ENCODE measurements around the gene CEACAM5.

GRCh38 chr19:41687419-41687818, 21.0 kb upstream of the CEACAM5 start:
- no peak for TF ChIP-seq POLR2A (IDR thresholded peaks at IDR 0.05; ENCODE audit: low read depth, low read length)
- TF ChIP-seq, protein P1, sequence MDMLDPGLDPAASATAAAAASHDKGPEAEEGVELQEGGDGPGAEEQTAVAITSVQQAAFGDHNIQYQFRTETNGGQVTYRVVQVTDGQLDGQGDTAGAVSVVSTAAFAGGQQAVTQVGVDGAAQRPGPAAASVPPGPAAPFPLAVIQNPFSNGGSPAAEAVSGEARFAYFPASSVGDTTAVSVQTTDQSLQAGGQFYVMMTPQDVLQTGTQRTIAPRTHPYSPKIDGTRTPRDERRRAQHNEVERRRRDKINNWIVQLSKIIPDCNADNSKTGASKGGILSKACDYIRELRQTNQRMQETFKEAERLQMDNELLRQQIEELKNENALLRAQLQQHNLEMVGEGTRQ (IDR thresholded peaks at IDR 0.05; ENCODE audit: low read depth, low read length) = no peak
- no peak for TF ChIP-seq CEBPB (IDR thresholded peaks at IDR 0.05; ENCODE audit: low read depth, low read length)
- no peak for TF ChIP-seq CTCF (conservative IDR thresholded peaks at IDR 0.05; ENCODE audit: low read depth, low read length)
- no peak for TF ChIP-seq BHLHE40 (IDR thresholded peaks at IDR 0.05; ENCODE audit: low read depth, low read length)
- TF ChIP-seq RAD21 (IDR thresholded peaks at IDR 0.05; ENCODE audit: low read length) = no peak
- no peak for TF ChIP-seq MAFK (IDR thresholded peaks at IDR 0.05; ENCODE audit: low read depth, low read length)
- no peak for TF ChIP-seq FOS (IDR thresholded peaks at IDR 0.05; ENCODE audit: low read depth, low read length)
- TF ChIP-seq RCOR1 (IDR thresholded peaks at IDR 0.05; ENCODE audit: insufficient replicate concordance, low read length) = no peak
- no peak for TF ChIP-seq MXI1 (IDR thresholded peaks at IDR 0.05; ENCODE audit: borderline replicate concordance, low read depth, low read length)
- TF ChIP-seq SMC3 (IDR thresholded peaks at IDR 0.05; ENCODE audit: low read depth, low read length) = no peak
- TF ChIP-seq MAZ (IDR thresholded peaks at IDR 0.05; ENCODE audit: borderline replicate concordance, low read depth, low read length) = no peak

All from IMR-90 (cell line).